Body of pancreas (tissue), 4 donors: ENCODE data around the gene MAP3K6.

Experiments
- POLR2A ChIP-seq, 3 donors: fragments of 450-650 bp; IDR thresholded peaks; one replicate each; pipeline ENCODE4 v1.6.1; 2016; ENCODE audit warnings: antibody characterized with exemption in 3 of 3, mild to moderate bottlenecking in 2 of 3
- TF ChIP-seq, protein P1 (sequence below), 7 experiments: fragments of 450-650 bp in 4 of 7; fragments of 200-600 bp in 3 of 7; sonication (generic) in 3 of 7; IDR thresholded peaks; one replicate each; pipeline ENCODE4 v1.5.1; 2016 to 2019; ENCODE audit warnings: antibody characterized with exemption in 7 of 7

DNA sequence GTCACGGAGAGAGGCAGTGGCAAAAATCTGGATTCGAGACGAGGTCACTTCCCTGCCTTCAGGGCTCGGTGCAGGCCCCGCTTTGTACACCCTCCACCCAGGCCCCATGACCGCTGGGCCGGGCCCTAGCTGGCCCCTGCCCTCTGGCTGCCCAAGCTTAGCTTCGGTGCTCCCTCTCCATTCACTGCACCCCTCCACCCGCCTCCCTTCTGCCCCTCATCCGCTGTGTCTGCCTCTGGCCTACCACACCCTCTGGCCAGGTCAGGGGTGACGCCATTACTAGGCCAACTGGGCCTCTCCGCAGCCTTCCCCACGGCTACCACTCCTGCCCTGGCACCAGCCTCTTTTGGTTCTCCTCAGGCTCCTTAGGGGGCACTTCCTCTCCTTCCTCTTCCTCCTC lies 16.9 kb upstream of the MAP3K6 start:
- TF ChIP-seq, protein P1, sequence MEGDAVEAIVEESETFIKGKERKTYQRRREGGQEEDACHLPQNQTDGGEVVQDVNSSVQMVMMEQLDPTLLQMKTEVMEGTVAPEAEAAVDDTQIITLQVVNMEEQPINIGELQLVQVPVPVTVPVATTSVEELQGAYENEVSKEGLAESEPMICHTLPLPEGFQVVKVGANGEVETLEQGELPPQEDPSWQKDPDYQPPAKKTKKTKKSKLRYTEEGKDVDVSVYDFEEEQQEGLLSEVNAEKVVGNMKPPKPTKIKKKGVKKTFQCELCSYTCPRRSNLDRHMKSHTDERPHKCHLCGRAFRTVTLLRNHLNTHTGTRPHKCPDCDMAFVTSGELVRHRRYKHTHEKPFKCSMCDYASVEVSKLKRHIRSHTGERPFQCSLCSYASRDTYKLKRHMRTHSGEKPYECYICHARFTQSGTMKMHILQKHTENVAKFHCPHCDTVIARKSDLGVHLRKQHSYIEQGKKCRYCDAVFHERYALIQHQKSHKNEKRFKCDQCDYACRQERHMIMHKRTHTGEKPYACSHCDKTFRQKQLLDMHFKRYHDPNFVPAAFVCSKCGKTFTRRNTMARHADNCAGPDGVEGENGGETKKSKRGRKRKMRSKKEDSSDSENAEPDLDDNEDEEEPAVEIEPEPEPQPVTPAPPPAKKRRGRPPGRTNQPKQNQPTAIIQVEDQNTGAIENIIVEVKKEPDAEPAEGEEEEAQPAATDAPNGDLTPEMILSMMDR (IDR thresholded peaks at IDR 0.05), result no peak
- no peak for TF ChIP-seq POLR2A (IDR thresholded peaks at IDR 0.05)
